ENCODE data around the gene CFAP46.

CFAP46 gene

GRCh38 chr10:132768346-132769248, 173.8 kb downstream of the CFAP46 start:
- DNase-seq (ENCODE audit: low spot score) = no peak

DNA sequence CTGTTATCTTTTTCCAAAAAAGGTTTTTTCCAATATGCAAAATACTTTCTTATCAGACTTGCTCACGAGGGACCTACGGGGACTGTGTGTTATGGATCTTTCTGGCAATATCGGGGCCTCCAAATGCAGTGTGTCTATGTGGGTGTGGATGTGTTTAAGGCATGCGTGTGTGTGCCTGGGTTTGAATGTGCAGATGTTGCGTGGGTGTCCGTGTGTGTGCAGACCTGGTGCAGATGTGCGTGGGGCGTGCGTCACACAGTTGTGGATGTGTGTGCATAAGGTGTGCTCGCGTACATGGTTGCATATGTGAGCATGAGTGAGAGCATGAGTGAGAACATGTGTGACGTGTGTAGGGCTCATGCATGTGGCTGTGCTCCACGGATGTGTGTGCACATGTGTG, 176.1 kb downstream of the CFAP46 start:
- DNase-seq (ENCODE audit: low spot score) = no peak

GRCh38 chr10:132765435-132765834, 176.9 kb downstream of the CFAP46 start:
- DNase-seq (ENCODE audit: low spot score) = no peak

DNA sequence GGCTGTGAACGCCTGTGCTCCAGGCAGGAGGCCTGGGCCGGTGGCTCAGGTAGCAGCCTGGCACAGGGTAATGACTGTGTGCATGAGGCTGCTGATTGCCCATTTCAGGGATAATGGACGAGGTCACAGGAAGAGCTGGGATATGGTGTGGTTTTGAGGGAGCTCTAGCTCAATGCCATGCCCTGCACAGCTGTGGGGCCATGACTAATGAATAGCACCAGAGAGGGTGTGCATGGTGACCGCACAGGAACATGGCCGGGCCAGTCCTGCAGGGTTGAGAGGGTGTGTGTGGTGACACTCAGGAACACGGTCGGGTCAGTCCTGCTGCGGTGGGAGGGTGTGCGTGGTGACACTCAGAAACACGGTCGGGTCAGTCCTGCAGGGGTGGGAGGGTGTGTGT, 178.3 kb downstream of the CFAP46 start:
- no peak for DNase-seq (ENCODE audit: low spot score)

- no peak for DNase-seq (ENCODE audit: low spot score)
Measured at GRCh38 chr10:132763545-132763944, 178.8 kb downstream of the CFAP46 start.

GRCh38 chr10:132762267-132762666, 180.1 kb downstream of the CFAP46 start:
- DNase-seq (ENCODE audit: low spot score) = no peak

GRCh38 chr10:132761395-132762060, 180.8 kb downstream of the CFAP46 start:
- DNase-seq (ENCODE audit: low spot score) = no peak

DNA sequence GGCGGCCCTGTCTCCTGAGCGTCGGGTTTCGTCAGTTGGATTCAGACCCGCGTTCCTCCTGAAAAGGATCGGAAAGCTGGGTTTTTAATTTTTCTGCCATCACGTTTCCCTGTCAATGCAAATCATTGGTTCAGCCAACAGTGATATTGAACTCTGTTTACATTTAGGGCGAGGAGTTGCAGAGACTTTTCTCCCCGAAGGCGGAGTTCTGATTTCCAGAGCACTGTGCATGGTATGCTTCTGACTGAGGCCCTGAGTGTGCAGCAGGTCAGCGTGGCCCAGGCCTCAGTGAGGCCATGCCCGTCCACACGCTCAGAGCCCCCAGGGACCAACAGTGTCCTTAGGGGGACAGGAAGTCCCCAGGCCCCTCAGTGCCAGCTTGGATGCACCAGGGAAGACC, 183.5 kb downstream of the CFAP46 start:
- no peak for DNase-seq (ENCODE audit: low spot score)

Data from AG20443 (cell line).